Skin of body (tissue), 2 donors: Measurements from ENCODE around the gene SBF1. TPM values are rescaled to one million over a fixed set of nuclear protein-coding genes. Genes with fewer than 3 reads are reported as not detected.
"Not testable (repeated sequence)": the region's sequence is repeated elsewhere in the genome, so short reads cannot be mapped to it uniquely, and the experiment has no call there.

ENCODE experiments used
- DNase-seq: peaks from one replicate; lab custom pipeline; 2025; lab: John Stamatoyannopoulos, UW
- total RNA-seq: library from RNA; depleted of rRNA; stranded (reverse); fragments of >200 nt; gene quantifications from one replicate; pipeline ENCODE4 v1.2.3, GENCODE V29; 2014

Gene SBF1, protein sequence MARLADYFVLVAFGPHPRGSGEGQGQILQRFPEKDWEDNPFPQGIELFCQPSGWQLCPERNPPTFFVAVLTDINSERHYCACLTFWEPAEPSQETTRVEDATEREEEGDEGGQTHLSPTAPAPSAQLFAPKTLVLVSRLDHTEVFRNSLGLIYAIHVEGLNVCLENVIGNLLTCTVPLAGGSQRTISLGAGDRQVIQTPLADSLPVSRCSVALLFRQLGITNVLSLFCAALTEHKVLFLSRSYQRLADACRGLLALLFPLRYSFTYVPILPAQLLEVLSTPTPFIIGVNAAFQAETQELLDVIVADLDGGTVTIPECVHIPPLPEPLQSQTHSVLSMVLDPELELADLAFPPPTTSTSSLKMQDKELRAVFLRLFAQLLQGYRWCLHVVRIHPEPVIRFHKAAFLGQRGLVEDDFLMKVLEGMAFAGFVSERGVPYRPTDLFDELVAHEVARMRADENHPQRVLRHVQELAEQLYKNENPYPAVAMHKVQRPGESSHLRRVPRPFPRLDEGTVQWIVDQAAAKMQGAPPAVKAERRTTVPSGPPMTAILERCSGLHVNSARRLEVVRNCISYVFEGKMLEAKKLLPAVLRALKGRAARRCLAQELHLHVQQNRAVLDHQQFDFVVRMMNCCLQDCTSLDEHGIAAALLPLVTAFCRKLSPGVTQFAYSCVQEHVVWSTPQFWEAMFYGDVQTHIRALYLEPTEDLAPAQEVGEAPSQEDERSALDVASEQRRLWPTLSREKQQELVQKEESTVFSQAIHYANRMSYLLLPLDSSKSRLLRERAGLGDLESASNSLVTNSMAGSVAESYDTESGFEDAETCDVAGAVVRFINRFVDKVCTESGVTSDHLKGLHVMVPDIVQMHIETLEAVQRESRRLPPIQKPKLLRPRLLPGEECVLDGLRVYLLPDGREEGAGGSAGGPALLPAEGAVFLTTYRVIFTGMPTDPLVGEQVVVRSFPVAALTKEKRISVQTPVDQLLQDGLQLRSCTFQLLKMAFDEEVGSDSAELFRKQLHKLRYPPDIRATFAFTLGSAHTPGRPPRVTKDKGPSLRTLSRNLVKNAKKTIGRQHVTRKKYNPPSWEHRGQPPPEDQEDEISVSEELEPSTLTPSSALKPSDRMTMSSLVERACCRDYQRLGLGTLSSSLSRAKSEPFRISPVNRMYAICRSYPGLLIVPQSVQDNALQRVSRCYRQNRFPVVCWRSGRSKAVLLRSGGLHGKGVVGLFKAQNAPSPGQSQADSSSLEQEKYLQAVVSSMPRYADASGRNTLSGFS (N-terminal part only)
- total RNA-seq: 31.9 TPM

DNA sequence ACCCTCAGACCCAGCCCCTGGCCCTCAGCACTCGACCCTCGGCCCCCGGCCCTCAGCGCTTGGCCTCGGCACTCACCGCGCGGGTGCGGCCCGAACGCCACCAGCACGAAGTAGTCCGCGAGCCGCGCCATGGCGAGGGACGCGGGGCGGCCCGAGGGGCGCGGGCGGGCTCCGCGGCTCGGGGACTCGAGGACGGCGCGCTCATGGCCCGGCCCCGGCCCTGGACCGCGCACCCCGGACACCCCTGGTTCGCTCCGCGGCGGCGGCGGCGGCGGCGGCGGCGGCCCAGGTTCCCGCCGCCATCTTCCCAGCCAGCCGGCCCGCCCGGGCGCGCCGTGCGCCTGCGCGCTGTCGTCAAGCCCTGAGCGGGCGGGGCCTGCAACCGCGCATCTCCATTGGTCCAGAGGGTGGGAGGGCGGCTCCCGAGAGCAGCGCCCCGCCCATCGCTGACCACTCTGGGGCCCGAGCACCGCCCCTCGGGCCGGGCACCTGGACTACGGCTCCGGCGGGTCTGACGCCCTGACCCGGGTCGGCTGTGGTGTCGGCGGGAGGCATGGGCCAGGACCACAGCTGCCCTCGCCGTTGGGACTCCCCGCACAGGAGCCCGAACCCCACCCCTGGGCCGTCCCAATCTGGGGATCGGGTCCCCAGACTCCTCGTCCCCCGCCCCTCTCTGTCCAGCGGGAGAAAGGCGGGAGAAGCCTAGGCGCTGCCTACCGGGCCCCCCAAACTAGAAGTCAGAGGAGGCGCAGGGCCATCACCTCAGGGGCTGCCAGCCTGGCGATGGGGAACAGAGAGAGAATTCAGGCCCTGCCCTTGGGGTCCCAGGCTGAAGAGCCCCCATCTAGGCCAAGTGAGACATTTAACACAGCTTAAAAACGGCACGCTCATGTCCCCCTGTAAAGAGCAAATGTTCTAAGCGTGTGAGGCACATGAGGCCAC is at the start of gene SBF1:
SBF1 (minus strand) TSS at position 326 of the 942 bp plus-strand sequence; CDS start at position 131, 195 bp downstream.
- peak; percentile 75 for DNase-seq

DNA sequence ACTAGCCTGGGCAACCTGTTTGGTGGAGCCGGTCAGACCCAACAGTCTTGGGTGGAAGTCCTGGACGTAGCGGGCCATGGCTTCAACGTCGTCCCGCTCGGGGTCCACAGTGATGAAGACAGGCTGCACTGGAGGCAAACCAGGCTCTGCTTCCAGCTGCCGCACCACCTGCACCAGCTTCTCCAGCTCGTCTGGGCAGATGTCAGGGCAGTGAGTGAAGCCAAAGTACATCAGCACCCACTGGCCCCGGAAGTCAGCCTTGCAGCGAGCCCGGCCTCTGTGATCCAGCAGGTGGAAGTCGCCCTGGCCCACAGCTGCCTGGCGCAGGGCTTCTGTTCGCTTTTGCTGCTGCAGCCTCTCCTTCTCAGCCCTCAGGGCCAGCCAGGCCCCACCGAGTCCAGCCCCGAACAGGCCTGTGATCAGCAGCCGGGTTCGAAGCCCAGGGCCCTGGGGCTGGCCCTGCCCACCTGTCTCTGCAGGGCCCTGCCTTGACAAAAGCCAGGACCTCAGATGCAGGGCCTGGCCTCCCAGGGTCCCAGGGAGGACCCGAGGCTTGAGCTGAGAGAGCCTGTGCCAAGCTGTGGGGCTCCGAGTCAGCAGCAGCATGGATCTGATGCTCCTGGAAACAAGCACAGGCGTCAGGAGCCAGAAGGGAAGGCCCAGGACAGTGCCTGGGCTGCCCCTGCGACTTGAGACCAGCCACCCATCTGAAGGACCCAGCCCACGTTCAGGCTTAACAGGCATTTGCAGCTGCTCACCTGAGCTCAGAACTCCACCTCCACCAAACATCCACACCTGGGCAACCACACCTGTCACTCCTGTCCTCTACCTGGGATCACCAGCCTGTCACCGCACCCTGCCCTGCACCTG is 49.2 kb upstream of the SBF1 start:
- no peak for DNase-seq

DNA sequence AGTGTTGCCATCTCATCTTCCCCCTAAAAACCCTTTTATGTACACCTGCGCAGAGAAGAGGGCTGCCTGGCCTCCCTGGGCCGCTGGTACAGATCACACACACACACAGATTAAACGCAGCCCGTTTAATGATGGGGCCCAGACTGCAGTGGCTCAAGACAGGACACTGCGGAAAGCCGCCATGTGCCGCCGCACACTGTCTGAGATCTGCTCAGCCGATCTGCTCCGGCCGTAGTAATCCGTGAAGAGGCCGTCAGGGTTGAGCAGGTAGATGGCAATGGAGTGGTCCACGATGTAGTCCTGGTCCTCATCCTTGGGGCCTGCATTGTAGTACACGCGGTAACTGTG is 48.6 kb upstream of the SBF1 start:
- no peak for DNase-seq

DNA sequence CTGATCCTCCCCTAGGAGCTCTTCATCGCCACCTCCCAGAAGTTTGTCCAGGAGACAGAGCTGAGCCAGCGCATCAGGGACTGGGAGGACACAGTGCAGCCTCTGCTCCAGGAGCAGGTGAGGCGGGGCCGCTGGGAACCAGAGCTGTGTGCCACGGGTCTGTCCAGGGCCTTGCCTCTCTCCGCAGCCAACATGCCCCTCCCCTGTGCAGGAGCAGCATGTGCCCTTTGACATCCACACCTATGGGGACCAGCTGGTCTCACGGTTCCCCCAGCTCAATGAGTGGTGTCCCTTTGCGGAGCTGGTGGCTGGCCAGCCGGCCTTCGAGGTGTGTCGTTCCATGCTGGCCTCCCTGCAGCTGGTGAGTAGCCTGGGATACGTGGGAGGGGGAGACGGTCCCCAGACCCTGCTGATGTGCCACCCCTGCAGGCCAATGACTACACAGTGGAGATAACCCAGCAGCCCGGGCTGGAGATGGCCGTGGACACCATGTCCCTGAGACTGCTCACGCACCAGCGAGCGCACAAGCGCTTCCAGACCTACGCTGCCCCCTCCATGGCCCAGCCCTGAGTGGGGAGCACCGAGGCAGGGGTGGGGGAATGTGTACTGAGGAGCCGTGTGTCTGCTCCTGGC is 48.1 kb upstream of the SBF1 start:
- DNase-seq: no peak

DNA sequence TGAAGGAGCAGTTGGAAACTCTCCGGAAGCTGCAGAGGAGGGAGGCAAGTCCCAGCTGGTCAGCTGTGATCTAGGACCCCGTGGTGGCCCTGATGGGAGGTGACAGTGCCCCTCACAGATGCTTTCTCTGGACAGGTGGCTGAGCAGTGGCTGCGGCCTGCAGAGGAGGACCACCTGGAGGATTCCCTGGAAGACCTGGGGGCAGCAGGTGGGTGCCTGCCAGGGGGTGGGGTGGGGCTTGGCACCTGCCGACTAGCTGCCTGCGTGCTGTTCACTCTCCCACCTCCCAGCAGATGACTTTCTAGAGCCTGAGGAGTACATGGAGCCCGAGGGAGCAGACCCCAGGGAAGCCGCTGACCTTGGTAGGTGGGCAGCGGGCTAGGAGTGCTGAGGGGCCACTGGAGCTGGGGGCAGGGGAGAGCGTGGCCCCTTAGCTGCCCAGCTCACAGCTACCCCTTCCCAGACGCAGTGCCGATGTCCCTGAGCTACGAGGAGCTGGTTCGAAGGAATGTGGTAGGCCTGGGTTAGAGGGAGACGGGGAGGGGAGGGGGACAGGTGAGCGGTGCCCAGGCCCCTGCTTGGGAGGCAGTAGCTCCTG is 47.5 kb upstream of the SBF1 start:
- no peak for DNase-seq

DNA sequence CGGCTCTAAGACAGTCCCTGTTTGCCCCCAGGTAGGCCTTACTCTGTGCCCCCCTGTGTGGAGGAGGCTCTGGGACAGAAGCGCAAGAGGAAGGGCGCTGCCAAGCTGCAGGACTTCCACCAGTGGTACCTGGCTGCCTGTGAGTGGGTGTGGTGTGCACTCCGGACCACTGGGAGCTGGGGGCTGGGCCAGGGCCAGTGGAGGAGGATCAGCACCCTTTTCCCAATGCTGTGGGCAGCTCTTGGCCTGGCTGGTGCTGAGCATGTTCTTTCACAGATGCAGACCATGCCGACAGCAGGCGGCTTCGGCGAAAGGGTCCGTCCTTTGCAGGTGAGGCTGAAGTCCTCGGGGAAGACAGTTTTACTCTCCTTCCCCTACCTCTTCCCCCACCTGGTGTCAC is 46.9 kb upstream of the SBF1 start:
- DNase-seq: no peak

DNA sequence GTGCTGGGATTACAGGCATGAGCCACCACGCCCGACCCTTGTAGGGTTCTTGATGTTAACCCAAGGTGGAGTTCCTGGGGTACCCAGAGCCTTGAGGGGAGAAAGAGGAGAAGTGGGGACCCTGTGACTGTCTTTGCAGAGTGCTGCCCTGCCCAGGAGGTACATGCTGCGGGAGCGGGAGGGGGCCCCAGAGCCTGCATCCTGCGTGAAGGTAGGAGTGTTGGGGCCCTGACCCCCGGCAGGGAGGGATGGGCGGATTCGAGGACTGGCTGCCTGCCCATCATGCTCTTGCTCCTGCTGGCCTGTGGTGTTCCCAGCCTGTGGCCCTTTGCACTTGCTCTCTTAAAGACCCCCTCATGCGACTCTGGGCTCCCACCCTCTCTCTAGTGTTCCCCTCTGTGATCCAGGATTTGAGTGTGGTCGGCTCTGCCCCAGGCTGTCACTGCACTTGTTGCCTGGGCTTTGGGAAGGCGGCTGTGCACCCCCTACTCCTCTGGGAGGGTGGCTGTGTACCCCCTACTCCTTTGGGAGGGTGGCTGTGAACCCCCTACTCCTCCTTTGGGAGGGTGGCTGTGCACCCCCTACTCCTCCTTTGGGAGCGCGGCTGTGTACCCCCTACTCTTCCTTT is 46.1 kb upstream of the SBF1 start:
- no peak for DNase-seq

DNA sequence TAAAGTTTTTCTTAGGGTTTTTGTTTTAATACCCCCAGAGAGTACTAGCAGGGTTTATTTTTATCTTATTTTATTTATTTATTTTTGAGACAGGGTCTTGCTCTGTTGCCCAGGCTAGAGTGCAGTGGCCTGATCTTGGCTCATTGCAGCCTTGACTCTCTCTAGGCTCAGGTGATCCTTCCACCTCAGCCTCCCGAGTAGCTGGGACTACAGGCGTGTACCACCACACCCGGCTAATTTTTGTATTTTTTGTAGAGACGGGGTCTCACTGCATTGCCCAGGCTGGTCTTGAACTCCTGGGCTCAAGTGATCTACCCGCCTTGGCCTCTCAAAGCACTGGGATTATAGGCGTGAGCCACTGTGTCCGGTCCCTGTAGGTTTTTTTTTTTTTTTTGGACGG is 45.3 kb upstream of the SBF1 start:
- DNase-seq: not testable (repeated sequence)

DNA sequence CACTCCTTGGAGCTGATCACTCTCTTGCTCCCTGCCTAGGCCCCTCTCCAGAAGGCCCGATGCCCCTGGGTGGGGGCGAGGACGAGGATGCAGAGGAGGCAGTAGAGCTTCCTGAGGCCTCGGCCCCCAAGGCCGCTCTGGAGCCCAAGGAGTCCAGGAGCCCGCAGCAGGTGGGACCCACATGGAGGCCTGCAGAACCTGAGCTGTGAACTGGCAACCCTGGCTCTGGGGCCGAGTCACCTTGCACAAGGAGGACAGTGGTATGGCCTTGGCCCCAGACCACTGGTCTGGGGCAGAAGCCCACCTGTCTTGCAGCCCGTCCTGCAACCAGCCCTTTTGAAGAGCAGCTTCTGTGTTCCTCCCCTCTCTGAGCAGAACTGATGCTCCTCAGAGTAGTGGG is 44.3 kb upstream of the SBF1 start:
- DNase-seq: no peak

DNA sequence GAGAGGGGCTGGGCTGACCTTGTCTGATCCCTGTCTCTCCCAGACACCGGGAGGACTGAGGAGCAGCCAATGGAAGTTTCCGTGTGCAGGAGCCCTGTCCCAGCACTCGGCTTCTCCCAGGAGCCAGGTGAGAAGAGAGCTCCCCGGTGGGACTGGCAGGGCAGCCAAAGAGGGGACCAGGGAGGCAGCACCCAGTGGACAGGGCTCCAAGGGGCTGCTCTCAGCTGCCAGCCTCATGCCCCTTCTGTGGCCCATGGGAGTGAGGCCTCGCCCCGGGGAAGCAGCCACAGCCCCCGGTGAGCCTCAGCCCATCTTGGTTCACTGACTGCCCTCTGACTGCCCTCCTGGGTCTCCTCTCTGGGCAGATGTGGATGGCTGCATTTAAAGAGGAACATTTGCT is 43.8 kb upstream of the SBF1 start:
- no peak for DNase-seq

DNA sequence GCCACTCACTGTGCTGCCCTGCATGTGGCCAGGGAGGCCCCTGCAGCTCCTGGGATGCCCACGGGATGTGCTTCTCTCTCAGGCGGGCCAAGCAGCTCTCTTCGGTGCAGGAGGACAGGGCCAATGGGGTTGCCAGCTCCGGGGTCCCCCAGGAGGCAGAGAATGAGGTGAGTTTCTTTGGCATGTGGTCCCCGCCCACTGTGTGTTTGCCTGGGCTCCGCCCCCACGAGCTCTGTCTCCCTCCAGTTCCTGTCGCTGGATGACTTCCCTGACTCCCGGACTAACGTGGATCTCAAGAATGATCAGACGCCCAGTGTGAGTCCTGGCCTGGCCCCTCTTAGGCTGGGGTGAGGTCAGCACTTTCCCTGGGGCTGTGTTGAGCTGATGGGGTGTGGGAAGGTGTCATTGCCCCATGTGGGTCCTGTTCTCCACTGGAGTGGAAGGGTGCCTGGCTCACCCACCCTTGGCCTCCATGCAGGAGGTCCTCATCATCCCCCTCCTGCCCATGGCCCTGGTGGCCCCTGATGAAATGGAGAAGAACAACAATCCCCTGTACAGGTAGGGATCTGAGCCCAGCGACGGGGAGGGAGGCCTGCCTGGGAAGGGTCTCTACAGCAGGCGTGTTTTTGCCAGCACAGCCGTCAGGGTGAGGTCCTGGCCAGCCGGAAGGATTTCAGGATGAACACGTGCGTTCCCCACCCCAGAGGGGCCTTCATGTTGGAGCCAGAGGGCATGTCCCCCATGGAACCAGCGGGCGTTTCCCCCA is 42.8 kb upstream of the SBF1 start:
- no peak for DNase-seq

DNA sequence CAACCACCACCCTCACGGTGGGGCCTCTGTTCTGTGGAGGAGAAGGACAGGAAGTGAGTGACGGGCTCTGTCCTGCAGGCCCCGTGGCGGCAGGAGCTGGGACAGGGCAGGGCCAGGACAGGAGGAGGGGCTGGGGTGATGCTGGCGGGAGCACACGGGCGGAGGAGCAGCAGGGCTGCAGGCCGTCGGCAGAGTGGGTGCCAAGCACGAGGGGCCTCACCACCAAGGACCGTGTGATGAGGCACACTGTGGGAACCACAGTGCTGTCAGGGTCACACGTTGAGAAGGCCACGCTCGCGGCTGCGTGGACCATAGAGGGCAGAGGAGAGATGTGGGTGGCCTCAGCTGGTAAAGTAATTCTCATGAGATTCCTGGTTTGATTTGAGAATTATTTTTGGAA is 42.1 kb upstream of the SBF1 start:
- DNase-seq: no peak

DNA sequence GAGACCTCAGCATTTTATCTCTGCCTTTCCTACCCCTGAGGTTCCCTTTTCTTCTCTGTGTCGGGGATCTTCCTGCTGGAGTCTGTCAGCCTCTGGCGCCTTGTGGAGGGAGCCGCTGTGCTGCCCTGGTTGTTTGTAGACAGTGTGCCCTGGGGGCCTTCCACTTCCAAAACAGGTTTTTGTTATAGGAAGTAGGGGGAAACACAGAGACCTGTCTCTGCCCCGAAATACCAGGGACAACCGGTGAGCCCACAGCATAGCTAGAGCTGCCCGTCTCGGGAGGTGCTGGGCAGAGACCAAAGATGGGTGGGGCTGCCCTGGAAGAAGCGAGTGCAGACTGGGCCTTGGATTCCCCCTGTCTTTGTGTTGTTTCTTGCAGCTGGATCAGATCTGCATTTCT is 41.2 kb upstream of the SBF1 start:
- DNase-seq: no peak

DNA sequence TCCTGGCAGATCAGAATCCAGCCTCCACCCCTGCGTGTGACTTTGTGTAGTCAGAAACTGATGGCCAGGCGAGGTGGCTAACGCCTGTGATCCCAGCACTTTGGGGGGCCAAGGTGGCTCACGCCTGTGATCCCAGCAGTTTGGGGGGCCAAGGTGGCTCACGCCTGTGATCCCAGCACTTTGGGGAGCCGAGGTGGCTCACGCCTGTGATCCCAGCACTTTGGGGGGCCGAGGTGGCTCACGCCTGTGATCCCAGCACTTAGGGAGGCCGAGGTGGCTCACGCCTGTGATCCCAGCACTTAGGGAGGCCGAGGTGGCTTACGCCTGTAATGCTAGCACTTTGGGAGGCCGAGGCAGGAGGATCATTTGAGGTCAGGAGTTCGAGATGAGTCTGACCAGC is 38.3 kb upstream of the SBF1 start:
- no peak for DNase-seq

DNA sequence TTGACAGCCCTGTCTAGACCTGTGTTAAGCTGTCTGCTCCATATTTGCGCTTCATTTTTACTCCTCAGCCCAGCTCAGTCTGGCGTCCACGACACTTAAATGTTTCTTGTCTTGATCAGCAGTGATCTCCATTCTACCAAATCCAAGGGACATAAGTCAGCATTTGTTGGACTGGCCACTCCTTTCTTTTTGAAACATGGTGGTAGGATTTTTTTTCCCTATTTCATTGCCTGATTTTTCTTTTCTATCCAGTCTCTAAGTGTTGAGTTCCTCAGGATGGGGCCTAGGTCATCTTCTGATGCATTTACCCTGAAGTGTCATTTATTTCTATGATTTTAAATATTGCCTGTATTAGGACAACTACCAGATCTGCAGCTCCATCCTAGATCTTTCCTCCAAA is 34.1 kb upstream of the SBF1 start:
- DNase-seq: no peak

DNA sequence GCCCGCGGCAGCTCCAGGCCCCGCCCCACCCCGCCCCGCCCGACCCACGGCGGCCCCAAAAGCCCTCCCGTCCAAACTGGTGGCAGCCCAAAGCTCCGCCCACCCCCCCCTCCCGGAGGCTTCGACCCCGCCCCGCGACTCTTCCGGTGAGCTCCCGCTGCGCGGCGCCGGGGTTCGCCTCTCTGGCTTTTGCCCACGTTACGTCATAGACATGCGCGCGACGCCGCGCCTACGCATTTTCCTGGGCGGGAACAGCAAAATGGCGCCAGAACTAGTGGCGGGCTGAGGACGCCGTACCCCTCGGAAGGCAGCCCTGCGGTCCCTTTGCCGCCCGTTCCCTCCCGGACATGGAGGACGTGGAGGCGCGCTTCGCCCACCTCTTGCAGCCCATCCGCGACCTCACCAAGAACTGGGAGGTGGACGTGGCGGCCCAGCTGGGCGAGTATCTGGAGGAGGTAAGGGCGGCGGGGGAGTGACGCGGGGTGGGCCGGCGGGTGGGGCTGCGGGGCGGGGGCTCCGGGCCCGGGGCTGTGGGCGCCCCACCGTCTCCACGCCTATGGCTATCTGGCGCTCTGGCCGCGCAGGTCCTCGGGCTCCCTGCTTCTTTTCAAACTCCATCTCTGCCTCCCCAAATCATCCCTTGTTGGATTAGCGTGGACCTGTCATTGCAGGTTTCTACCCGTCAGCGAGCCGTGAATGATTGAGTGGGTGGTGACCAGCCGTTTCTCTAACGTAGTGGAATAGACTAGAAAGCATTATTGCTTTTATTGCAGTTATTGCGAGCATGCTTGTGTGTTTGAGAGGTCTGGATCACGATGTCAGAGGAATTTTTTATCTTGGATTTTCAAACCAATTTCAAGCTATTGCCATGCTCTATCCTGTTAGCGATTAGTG is 33.4 kb upstream of the SBF1 start, which contains the start of gene NCAPH2:
NCAPH2 (plus strand) TSS at position 234 of the 894 bp plus-strand sequence; CDS start at position 348, 114 bp downstream.
- DNase-seq: peak; percentile 97
